Endothelial cell of umbilical vein (primary cell): ENCODE results near the gene KIF3A. TPM values are rescaled to one million over a fixed set of nuclear protein-coding genes. Genes with fewer than 3 reads are reported as not detected.
A peak's percentile ranks its signal among the peaks of the same experiment; 100 is the strongest.

Source experiments
- Bru-seq: library from RNA; stranded (reverse); fragments of 400-500 nt; gene quantifications from one replicate; lab custom pipeline; 2021; lab: Mats Ljungman, UMichigan
- BruChase-seq, 2 experiments: library from RNA; stranded (reverse); fragments of 400-500 nt; gene quantifications; one replicate each; lab custom pipeline; 2021; lab: Mats Ljungman, UMichigan
- BruUV-seq: library from RNA; stranded (reverse); fragments of 400-500 nt; replicated peaks from 2 replicates; lab custom pipeline; 2021; lab: Mats Ljungman, UMichigan
- CTCF ChIA-PET: fragments of 300-600, 350-600 bp; sonication (Branson Sonifier 250); formaldehyde crosslinking; loops from one replicate; lab custom pipeline; 2021; ENCODE audit warnings: antibody characterized with exemption, inconsistent platforms; lab: Charles Lee
- POLR2A ChIA-PET: fragments of 300-600, 350-600 bp; sonication (Branson Sonifier 250); formaldehyde crosslinking; loops from one replicate; lab custom pipeline; 2021; ENCODE audit warnings: antibody characterized with exemption, inconsistent platforms; lab: Charles Lee
- DNase-seq: peaks from one replicate; pipeline ENCODE4 v3.0.0-alpha.2; 2011; ENCODE audit warnings: low read depth, low spot score
- FAIRE-seq: peaks from 2 replicates; lab custom pipeline; 2011; peaks lifted over from hg19 to GRCh38; lab: Jason Lieb, UNC
- H2AFZ ChIP-seq: 2 replicates; pipeline ENCODE4 v1.6.0; 2012; ENCODE audit warnings: low read depth, low read length, control low read depth, inconsistent platforms
- H3K27ac ChIP-seq: 2 replicates; pipeline ENCODE4 v1.5.1; 2011; ENCODE audit warnings: low read depth, mild to moderate bottlenecking, control low read depth, low read length, moderate library complexity; ENCODE audit not compliant: insufficient read depth
- H3K27me3 ChIP-seq, 2 experiments: 2 replicates each; pipeline versions ENCODE4 v1.6.0 to v1.6.1; 2011; ENCODE audit warnings: low read length in 2 of 2, mixed read lengths in 1 of 2; ENCODE audit not compliant: control insufficient read depth in 2 of 2, insufficient read depth in 2 of 2
- H3K36me3 ChIP-seq, 2 experiments: 2 replicates in 1 of 2; 3 replicates in 1 of 2; pipeline ENCODE4 v1.5.1; 2011; ENCODE audit warnings: low read length in 2 of 2, mild to moderate bottlenecking in 1 of 2, moderate library complexity in 1 of 2; ENCODE audit not compliant: control insufficient read depth in 2 of 2, insufficient read depth in 2 of 2; ENCODE audit errors: extremely low read depth in 1 of 2
- H3K4me1 ChIP-seq: 3 replicates; pipeline ENCODE4 v1.5.1; 2011; ENCODE audit warnings: mild to moderate bottlenecking, low read length; ENCODE audit not compliant: control insufficient read depth, insufficient read depth; ENCODE audit errors: extremely low read depth
- H3K4me2 ChIP-seq: 2 replicates; pipeline ENCODE4 v1.6.1; 2011; ENCODE audit warnings: low read length, control low read depth, mixed read lengths; ENCODE audit not compliant: insufficient read depth
- H3K4me3 ChIP-seq, 3 experiments: fragments of 200-600 bp in 1 of 3; sonication (generic), shearing (Covaris generic) in 1 of 3; replicated peaks in 1 of 3; 2 replicates each; pipeline ENCODE4 v1.5.1; 2011 to 2016; ENCODE audit warnings: control low read depth in 3 of 3, low read length in 3 of 3, mild to moderate bottlenecking in 2 of 3, inconsistent platforms in 1 of 3, low read depth in 1 of 3, moderate library complexity in 1 of 3; ENCODE audit not compliant: insufficient read depth in 1 of 3
- H3K79me2 ChIP-seq: 2 replicates; pipeline ENCODE4 v1.6.0; 2012; ENCODE audit warnings: low read length, inconsistent platforms; ENCODE audit not compliant: control insufficient read depth, insufficient read depth
- H3K9ac ChIP-seq: replicated peaks from 2 replicates; pipeline ENCODE3; 2011; ENCODE audit warnings: low read length, control low read depth; ENCODE audit not compliant: insufficient read depth; ENCODE audit errors: extremely low read depth
- H3K9me1 ChIP-seq: replicated peaks from 3 replicates; pipeline ENCODE4 v1.6.0; 2011; ENCODE audit warnings: mild to moderate bottlenecking, low read length; ENCODE audit not compliant: control insufficient read depth, insufficient read depth; ENCODE audit errors: extremely low read depth
- H3K9me3 ChIP-seq: replicated peaks from 2 replicates; pipeline ENCODE4 v1.5.1; 2012; ENCODE audit warnings: low read length, inconsistent platforms; ENCODE audit not compliant: control insufficient read depth, insufficient read depth
- H4K20me1 ChIP-seq: replicated peaks from 2 replicates; pipeline ENCODE3; 2011; ENCODE audit warnings: mild to moderate bottlenecking, low read length; ENCODE audit not compliant: control insufficient read depth, insufficient read depth; ENCODE audit errors: extremely low read depth
- EZH2 ChIP-seq: IDR thresholded peaks from 2 replicates; pipeline ENCODE4 v1.6.1; 2012; ENCODE audit warnings: borderline replicate concordance, low read depth, mild to moderate bottlenecking, moderate library complexity, low read length, inconsistent platforms; ENCODE audit not compliant: severe bottlenecking
- FOS ChIP-seq: IDR thresholded peaks from 2 replicates; pipeline ENCODE4 v1.6.1; 2011; ENCODE audit warnings: mild to moderate bottlenecking, low read length, moderate library complexity, borderline replicate concordance; ENCODE audit not compliant: insufficient read depth
- POLR2A ChIP-seq: IDR thresholded peaks from 2 replicates; pipeline ENCODE4 v1.6.1; 2012; ENCODE audit warnings: low read depth, mild to moderate bottlenecking, control low read depth, low read length
- POLR2AphosphoS5 ChIP-seq: IDR thresholded peaks from 2 replicates; pipeline ENCODE4 v1.6.1; 2012; ENCODE audit warnings: low read depth, mild to moderate bottlenecking, control low read depth, low read length, moderate library complexity; ENCODE audit not compliant: insufficient read depth
- dilution Hi-C: fragments of 300-500 bp; cut with MboI; formaldehyde crosslinking; loops from one replicate; pipeline ENCODE4 v1.15.0; 2019; ENCODE audit warnings: low sequenced_read_pairs; ENCODE audit not compliant: extremely low pct_ligation_motif_present
- intact Hi-C: fragments of 100-400 bp; cut with micrococcal nuclease; formaldehyde crosslinking; loops from one replicate; pipeline ENCODE4 v1.10.0; 2022
- long read RNA-seq: library from polyadenylated mRNA; stranded (forward); transcript quantifications from one replicate; pipeline ENCODE4 v2.0.0, GENCODE V29; 2021
- polyA minus RNA-seq, 3 experiments: library from RNA; depleted of rRNA, polyadenylated mRNA; stranded (reverse); fragments of >200 nt; gene quantifications; 1 replicate in 1 of 3; 2 replicates in 2 of 3; pipeline ENCODE4 v1.2.3, GENCODE V29; 2011
- polyA plus RNA-seq, 4 experiments: library from polyadenylated mRNA; depleted of rRNA in 3 of 4; stranded (reverse) in 3 of 4; unstranded in 1 of 4; fragments of >200 nt; gene quantifications; 2 replicates each; pipeline versions ENCODE4 v1.2.1 to v1.2.3, GENCODE V29; 2011 to 2012; ENCODE audit warnings: missing spikeins in 1 of 4
- total RNA-seq: library from RNA; stranded (reverse); gene quantifications from 2 replicates; pipeline ENCODE4 v1.2.3, GENCODE V29; 2021

KIF3A gene
- total RNA-seq (11.2 and 15.8 TPM in 2 replicates), polyA plus RNA-seq (2.4 and 3.3 TPM in 2 replicates), polyA minus RNA-seq (6.5 and 8.9 TPM in 2 replicates), Bru-seq, nascent RNA (percentile 69 among the genes with signal in this experiment), BruChase-seq, experiment 1, labeled RNA remaining after a 6-hour chase (percentile 81 among the genes with signal in this experiment), BruChase-seq, experiment 2, labeled RNA remaining after a 2-hour chase (percentile 85 among the genes with signal in this experiment)
- 3.5 and 3.6 TPM in 2 replicates for polyA plus RNA-seq (2011; cell fraction: cytosol; rRNA removed)
- polyA plus RNA-seq (2011; cell fraction: nucleus; rRNA removed), result 7.8 and 12.3 TPM in 2 replicates
- polyA plus RNA-seq (2012), result 9.0 and 14.0 TPM in 2 replicates
- 3.8 TPM for polyA minus RNA-seq (2011; cell fraction: cytosol; rRNA and poly(A)+ RNA removed)
- 8.7 and 11.6 TPM in 2 replicates for polyA minus RNA-seq (2011; cell fraction: nucleus; rRNA and poly(A)+ RNA removed)
- long read RNA-seq, full-length matches to known transcripts, result 7 of 15 reads
- long read RNA-seq, partial matches to known transcripts, result 5 of 15 reads
- long read RNA-seq, other reads (novel, unspliced or antisense), result 3 of 15 reads

DNA sequence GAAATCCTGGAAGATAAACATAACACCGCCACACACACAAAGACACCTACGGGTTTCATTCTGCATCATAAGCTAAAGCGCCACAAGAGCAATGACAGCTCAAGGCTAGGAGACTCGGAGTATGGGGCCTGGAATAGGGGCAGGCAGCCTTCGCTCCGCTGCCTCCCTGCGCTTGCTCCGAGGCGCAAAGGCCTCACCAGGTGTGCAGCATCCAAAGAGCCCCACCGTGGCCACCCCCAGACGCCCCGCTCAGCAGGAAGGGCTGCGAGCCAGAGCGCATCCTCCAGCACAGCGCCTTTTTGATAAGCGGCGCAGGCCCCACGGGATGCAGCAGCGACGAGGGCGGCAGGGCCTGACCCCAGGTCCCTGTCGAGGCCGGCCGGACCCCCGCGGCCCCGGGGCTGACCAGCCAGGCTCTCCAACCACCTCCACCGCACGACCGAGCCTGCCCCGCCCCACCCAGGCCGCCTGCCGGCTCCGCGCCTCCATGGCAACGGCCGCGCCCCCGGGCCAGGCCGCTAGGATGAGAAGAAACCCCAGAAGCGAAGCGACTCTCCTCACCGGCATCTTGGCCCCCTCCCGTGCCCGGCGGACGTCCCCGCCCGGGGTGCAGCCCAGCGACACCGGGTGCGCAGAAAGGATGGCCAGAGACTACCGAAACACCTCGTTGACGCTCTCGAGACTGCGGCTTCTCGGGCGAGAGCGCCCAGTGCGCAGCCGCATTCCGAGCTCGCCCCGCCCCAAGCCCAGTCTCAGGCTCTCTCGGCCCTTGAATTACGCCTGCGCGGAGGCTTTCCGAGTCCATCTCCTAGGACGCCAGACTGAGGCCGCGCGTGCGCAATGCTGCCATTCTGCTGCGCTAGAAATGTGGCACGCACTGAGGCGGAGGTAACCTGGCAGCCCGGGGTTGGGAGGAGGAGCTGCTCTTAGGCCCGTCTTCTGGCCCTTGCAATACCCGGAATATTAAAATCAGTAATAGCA lies at the start of gene KIF3A:
Gene KIF3A, minus strand, starts transcription at position 694 of the 981 bp plus-strand sequence. Its CDS starts 127 bp downstream, at position 567.
- DNase-seq, result peak; percentile 96
- H3K79me2 ChIP-seq, result peaks cover 4% of the 10 kb centered on the region
- H4K20me1 ChIP-seq, result no peaks in the 10 kb centered on the region
- ChIA-PET POLR2A (interaction anchor here (0.5 kb wide), 2 partner anchors 23 to 290 kb away, joined by 4 to 5 read pairs; no protein-coding TSS in a partner anchor), CTCF (interaction anchor here (0.6 to 2.3 kb wide), 8 partner anchors 10 to 350 kb away, joined by 4 to 16 read pairs (median 6); partner anchors contain the start of gene CCNI2)
- H3K4me3 ChIP-seq, result peak within 1 kb of the TSS; percentile 54 to 79 (median 72)
- H2AFZ ChIP-seq, result peak within 1 kb of the TSS; percentile 88
- no peak within 1 kb of the TSS for H3K27ac ChIP-seq
- TF ChIP-seq FOS (no peak), POLR2A (peak; percentile 80), POLR2AphosphoS5 (no peak), EZH2 (no peak)
- no TSS peak for BruUV-seq
- H3K4me2 ChIP-seq, result peak within 1 kb of the TSS; percentile 84
- peak within 1 kb of the TSS; percentile 59 for H3K9ac ChIP-seq
- peaks cover 11% of the 10 kb centered on the region for H3K4me1 ChIP-seq
- no peaks in the 10 kb centered on the region for H3K36me3 ChIP-seq
- no peaks in the 10 kb centered on the region for H3K9me3 ChIP-seq
- peaks cover 1 to 4% of the 10 kb centered on the region in 2 experiments for H3K27me3 ChIP-seq
- peak; percentile 92 for FAIRE-seq
- intact Hi-C loops, result loop anchor here (5.0 kb wide), 1 partner anchor 130 kb away; the partner anchor contains the start of genes GDF9 and UQCRQ
- H3K9me1 ChIP-seq, result no peaks in the 10 kb centered on the region
- dilution Hi-C loops, result no loop called here
